IMR-90 (cell line): ENCODE data around the gene OPHN1. TPM values are rescaled to one million over a fixed set of nuclear protein-coding genes. Genes with fewer than 3 reads are reported as not detected.

Source experiments
- ATAC-seq: fragments of 200-7000 bp; cut with Tn5 transposase; 2 replicates; pipeline ENCODE4 v1.9.1; 2020; ENCODE audit warnings: low read depth, mild to moderate bottlenecking, moderate library complexity
- BruUV-seq: library from RNA; stranded (reverse); fragments of 400-500 nt; replicated peaks from 2 replicates; lab custom pipeline; 2021; lab: Mats Ljungman, UMichigan
- CTCF ChIA-PET: fragments of 300-600 bp; formaldehyde crosslinking; extraction: SDS; loops from one replicate; lab custom pipeline; 2021; ENCODE audit warnings: antibody characterized with exemption; lab: Yijun Ruan, JAX
- POLR2A ChIA-PET: fragments of 300-600 bp; sonication (Branson Sonifier 250); formaldehyde crosslinking; loops from one replicate; lab custom pipeline; 2022; ENCODE audit warnings: antibody characterized with exemption; ENCODE audit not compliant: unreplicated experiment; lab: Charles Lee
- DNase-seq: peaks from one replicate; pipeline ENCODE4 v3.0.0; 2013
- H2AFZ ChIP-seq: replicated peaks from 2 replicates; pipeline ENCODE3; 2013; ENCODE audit warnings: low read length, mild to moderate bottlenecking; ENCODE audit not compliant: poor library complexity
- H2AK5ac ChIP-seq: 2 replicates; pipeline ENCODE4 v1.6.1; 2013; ENCODE audit warnings: low read depth, low read length, inconsistent platforms
- H2AK9ac ChIP-seq: replicated peaks from 2 replicates; pipeline ENCODE3; 2013; ENCODE audit warnings: mild to moderate bottlenecking, low read depth, low read length, moderate library complexity; ENCODE audit not compliant: poor library complexity
- H2BK120ac ChIP-seq: 2 replicates; pipeline ENCODE4 v1.6.1; 2013; ENCODE audit warnings: low read depth, low read length, inconsistent platforms
- H2BK15ac ChIP-seq: 3 replicates; pipeline ENCODE4 v1.6.1; 2013; ENCODE audit warnings: low read depth, low read length, inconsistent platforms
- H2BK20ac ChIP-seq: 2 replicates; pipeline ENCODE4 v1.6.1; 2013; ENCODE audit warnings: low read depth, mild to moderate bottlenecking, inconsistent platforms, low read length, moderate library complexity
- H2BK5ac ChIP-seq: 2 replicates; pipeline ENCODE4 v1.6.1; 2013; ENCODE audit warnings: mild to moderate bottlenecking, low read depth, low read length, inconsistent platforms; ENCODE audit not compliant: poor library complexity, severe bottlenecking
- H3K14ac ChIP-seq: replicated peaks from 2 replicates; pipeline ENCODE4 v1.6.1; 2013; ENCODE audit warnings: low read depth, low read length, inconsistent platforms
- H3K18ac ChIP-seq: 2 replicates; pipeline ENCODE4 v1.6.1; 2013; ENCODE audit warnings: low read depth, low read length, control low read depth
- H3K23ac ChIP-seq: 2 replicates; pipeline ENCODE4 v1.6.1; 2013; ENCODE audit warnings: low read depth, low read length, inconsistent platforms
- H3K27ac ChIP-seq: 2 replicates; pipeline ENCODE4 v1.5.1; 2013; ENCODE audit warnings: mild to moderate bottlenecking, control low read depth, low read length; ENCODE audit not compliant: insufficient read depth
- H3K27me3 ChIP-seq: 2 replicates; pipeline ENCODE4 v1.6.1; 2013; ENCODE audit warnings: low read length; ENCODE audit not compliant: control insufficient read depth, insufficient read depth
- H3K36me3 ChIP-seq: 2 replicates; pipeline ENCODE4 v1.6.1; 2013; ENCODE audit warnings: low read length, mixed read lengths; ENCODE audit not compliant: control insufficient read depth, insufficient read depth
- H3K4ac ChIP-seq: 2 replicates; pipeline ENCODE4 v1.6.1; 2013; ENCODE audit warnings: low read depth, low read length, inconsistent platforms
- H3K4me1 ChIP-seq: 2 replicates; pipeline ENCODE4 v1.6.1; 2013; ENCODE audit warnings: low read length, mixed read lengths; ENCODE audit not compliant: control insufficient read depth, insufficient read depth
- H3K4me2 ChIP-seq: 2 replicates; pipeline ENCODE4 v1.6.1; 2013; ENCODE audit warnings: low read depth, mild to moderate bottlenecking, control low read depth, low read length, moderate library complexity
- H3K4me3 ChIP-seq: 2 replicates; pipeline ENCODE4 v1.5.1; 2013; ENCODE audit warnings: low read depth, mild to moderate bottlenecking, control low read depth, low read length, moderate library complexity; ENCODE audit not compliant: insufficient read depth
- H3K56ac ChIP-seq: 2 replicates; pipeline ENCODE4 v1.6.1; 2013; ENCODE audit warnings: low read length, inconsistent platforms; ENCODE audit not compliant: insufficient read depth; ENCODE audit errors: extremely low read depth
- H3K79me1 ChIP-seq, 2 experiments: 2 replicates each; pipeline ENCODE4 v1.6.1; 2013; ENCODE audit warnings: low read length in 2 of 2, inconsistent platforms in 1 of 2, low read depth in 1 of 2
- H3K9ac ChIP-seq: 2 replicates; pipeline ENCODE4 v1.6.1; 2013; ENCODE audit warnings: low read depth, low read length, control low read depth
- H3K9me1 ChIP-seq: 2 replicates; pipeline ENCODE4 v1.6.1; 2013; ENCODE audit warnings: low read length, inconsistent platforms; ENCODE audit not compliant: insufficient read depth
- H3K9me3 ChIP-seq: 2 replicates; pipeline ENCODE4 v1.6.1; 2013; ENCODE audit warnings: low read length; ENCODE audit not compliant: control insufficient read depth, insufficient read depth
- H4K20me1 ChIP-seq: 2 replicates; pipeline ENCODE4 v1.6.1; 2013; ENCODE audit warnings: low read length, inconsistent platforms; ENCODE audit not compliant: insufficient read depth
- H4K5ac ChIP-seq: 2 replicates; pipeline ENCODE4 v1.6.1; 2013; ENCODE audit warnings: mild to moderate bottlenecking, low read depth, low read length, control low read depth
- H4K8ac ChIP-seq, 2 experiments: 2 replicates each; pipeline ENCODE4 v1.6.1; 2013; ENCODE audit warnings: low read depth in 2 of 2, low read length in 2 of 2, control low read depth in 1 of 2, inconsistent platforms in 1 of 2
- H4K91ac ChIP-seq: 2 replicates; pipeline ENCODE4 v1.6.1; 2013; ENCODE audit warnings: low read depth, low read length, inconsistent platforms; ENCODE audit not compliant: insufficient read depth
- BHLHE40 ChIP-seq: fragments of 150-350 bp; IDR thresholded peaks from 2 replicates; pipeline ENCODE4 v1.6.1; 2016; ENCODE audit warnings: mild to moderate bottlenecking, low read depth, low read length
- CHD1 ChIP-seq: IDR thresholded peaks from 2 replicates; pipeline ENCODE4 v1.6.1; 2012; ENCODE audit warnings: low read depth, low read length, improper control_type of control experiment
- MXI1 ChIP-seq: IDR thresholded peaks from 2 replicates; pipeline ENCODE4 v1.6.1; 2012; ENCODE audit warnings: low read depth, mild to moderate bottlenecking, low read length, moderate library complexity, borderline replicate concordance
- POLR2A ChIP-seq: IDR thresholded peaks from 2 replicates; pipeline ENCODE4 v1.6.1; 2012; ENCODE audit warnings: mild to moderate bottlenecking, low read depth, low read length
- RAD21 ChIP-seq: IDR thresholded peaks from 2 replicates; pipeline ENCODE4 v1.6.1; 2012; ENCODE audit warnings: low read length, improper control_type of control experiment
- RCOR1 ChIP-seq: IDR thresholded peaks from 2 replicates; pipeline ENCODE4 v1.6.1; 2012; ENCODE audit warnings: mild to moderate bottlenecking, low read length, improper control_type of control experiment; ENCODE audit not compliant: insufficient replicate concordance
- RFX5 ChIP-seq: IDR thresholded peaks from 2 replicates; pipeline ENCODE4 v1.8.0; 2012; ENCODE audit warnings: low read depth, mild to moderate bottlenecking, low read length, moderate library complexity
- WGBS, 2 experiments: methylation state at CpG; one replicate each; pipeline versions ENCODE4 v1.1.5 to v1.1.7; 2013; ENCODE audit warnings: missing lambda C conversion rate in 2 of 2; ENCODE audit not compliant: insufficient read length in 1 of 2; ENCODE audit errors: extremely low coverage in 2 of 2; 5-methylcytosine and 5-hydroxymethylcytosine counted together
- dilution Hi-C: fragments of 300-500 bp; cut with HindIII; formaldehyde crosslinking; loops from one replicate; pipeline ENCODE4 v1.14.3; 2018; ENCODE audit warnings: low sequenced_read_pairs; ENCODE audit not compliant: unreplicated experiment
- in situ Hi-C: fragments of 300-500 bp; cut with MboI; formaldehyde crosslinking; loops from 3 replicates; pipeline ENCODE4 v1.14.3; 2019; ENCODE audit warnings: low sequenced_read_pairs, inconsistent platforms, mixed read lengths
- intact Hi-C: fragments of 100-400 bp; cut with micrococcal nuclease; formaldehyde crosslinking; loops from 2 replicates; pipeline ENCODE4 v1.10.0; 2022
- polyA plus RNA-seq, 3 experiments: library from polyadenylated mRNA; depleted of rRNA; stranded (reverse); fragments of >200 nt; gene quantifications; 2 replicates each; pipeline ENCODE4 v1.2.3, GENCODE V29; 2012; ENCODE audit warnings: low replicate concordance in 1 of 3
- total RNA-seq: library from RNA; depleted of rRNA; stranded (reverse); fragments of >200 nt; gene quantifications from 2 replicates; pipeline ENCODE4 v1.2.3, GENCODE V29; 2012

OPHN1 gene
- total and polyA plus RNA-seq, 2 of the 4 experiments (the other 2 are of a cell fraction), result 4.0 to 13.1 TPM

DNA sequence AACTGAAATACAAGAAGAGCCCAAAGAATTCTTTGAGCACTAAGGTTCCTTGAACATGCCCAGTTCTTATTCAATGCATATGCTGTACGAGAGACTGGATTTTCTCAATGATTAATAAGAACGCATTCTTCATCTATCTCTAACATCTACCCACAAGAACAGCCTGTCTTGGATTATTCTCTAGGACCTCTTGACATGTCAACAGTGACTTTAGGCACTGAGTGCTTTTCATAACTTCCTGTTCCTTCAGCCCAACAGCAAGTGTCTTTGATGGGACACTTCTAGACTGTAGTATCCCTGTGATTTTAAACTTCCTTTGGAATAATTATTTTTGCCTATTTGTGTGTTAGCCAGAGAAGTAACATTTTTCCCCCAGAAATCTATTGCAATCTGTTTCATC, 69.3 kb downstream of the OPHN1 start:
- H3K4me1 ChIP-seq, result no peaks in the 10 kb centered on the region
- H3K27ac ChIP-seq, result no peak overlapping the region
- H3K9me3 ChIP-seq, result no peaks in the 10 kb centered on the region
- no peak overlapping the region for H2AK9ac ChIP-seq
- dilution Hi-C loops (no loop called here), intact Hi-C loops (no loop called here), in situ Hi-C loops (no loop called here)
- H4K91ac ChIP-seq, result no peak overlapping the region
- no CpG with 5 or more reads among the region's 2 CpGs for WGBS, 2 experiments
- ChIA-PET POLR2A (no interaction called here), CTCF (no interaction called here)
- no peak overlapping the region for H2AK5ac ChIP-seq
- H2BK120ac ChIP-seq, result no peak overlapping the region
- H3K4ac ChIP-seq, result no peak overlapping the region
- TF ChIP-seq MXI1, result no peak
- TF ChIP-seq BHLHE40, result no peak
- no peak for TF ChIP-seq RFX5
- TF ChIP-seq CHD1, result no peak
- TF ChIP-seq RCOR1, result no peak
- TF ChIP-seq RAD21, result no peak
- TF ChIP-seq POLR2A, result no peak
- H3K9me1 ChIP-seq, result no peaks in the 10 kb centered on the region
- no peak overlapping the region for H3K14ac ChIP-seq
- H3K18ac ChIP-seq, result no peak overlapping the region
- no TSS peak for BruUV-seq
- H3K9ac ChIP-seq, result no peak overlapping the region
- no peak overlapping the region for H2BK15ac ChIP-seq
- no peak overlapping the region for H4K5ac ChIP-seq
- no peaks in the 10 kb centered on the region for H3K36me3 ChIP-seq
- H4K20me1 ChIP-seq, result no peaks in the 10 kb centered on the region; the same call in 1 of the 2 replicates
- no peak overlapping the region for H2AFZ ChIP-seq
- no peak overlapping the region for H3K56ac ChIP-seq
- no peak for DNase-seq
- no peak for ATAC-seq
- H3K23ac ChIP-seq, result no peak overlapping the region
- no peak overlapping the region for H3K4me3 ChIP-seq
- H3K79me1 ChIP-seq, result no peaks in the 10 kb centered on the region
- no peak overlapping the region for H3K4me2 ChIP-seq
- H2BK20ac ChIP-seq, result no peak overlapping the region
- H3K27me3 ChIP-seq, result no peaks in the 10 kb centered on the region
- H2BK5ac ChIP-seq, result no peak overlapping the region
- H4K8ac ChIP-seq, result no peak overlapping the region
